ENCODE results near the gene LACRT. TPM values are rescaled to one million over a fixed set of nuclear protein-coding genes. Genes with fewer than 3 reads are reported as not detected.
"Not testable (repeated sequence)": the region's sequence is repeated elsewhere in the genome, so short reads cannot be mapped to it uniquely, and the experiment has no call there.

The LACRT gene
- total and polyA plus RNA-seq, 2 of the 4 experiments (the other 2 are of a cell fraction) = not detected

DNA sequence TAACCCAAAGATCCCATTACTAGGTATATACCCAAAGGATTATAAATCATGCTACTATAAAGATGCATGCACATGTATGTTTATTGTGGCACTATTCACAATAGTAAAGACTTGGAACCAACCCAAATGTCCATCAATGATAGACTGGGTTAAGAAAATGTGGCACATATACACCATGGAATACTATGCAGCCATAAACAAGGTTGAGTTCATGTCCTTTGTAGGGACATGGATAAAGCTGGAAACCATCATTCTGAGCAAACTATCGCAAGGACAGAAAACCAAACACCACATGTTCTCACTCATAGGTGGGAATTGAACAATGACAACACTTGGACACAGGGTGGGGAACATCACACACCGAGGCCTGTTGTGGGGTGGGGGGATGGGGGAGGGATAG is 4.4 kb upstream of the LACRT start:
- H2BK20ac ChIP-seq (ENCODE audit: low read depth, low read length); H3K36me3 ChIP-seq (ENCODE audit: control insufficient read depth, insufficient read depth, low read length); H2AK5ac ChIP-seq (ENCODE audit: low read depth, low read length); H3K27ac ChIP-seq (ENCODE audit: insufficient read depth, low read length); H3K4ac ChIP-seq (ENCODE audit: low read depth, low read length); H3K9ac ChIP-seq (ENCODE audit: low read depth, low read length); H3K56ac ChIP-seq (ENCODE audit: extremely low read depth, insufficient read depth, low read length); H3K4me3 ChIP-seq (ENCODE audit: insufficient read depth, low read depth, low read length); H3K18ac ChIP-seq (ENCODE audit: low read depth, low read length); H4K5ac ChIP-seq (ENCODE audit: low read depth, low read length); BruUV-seq (replicated peaks); H3K14ac ChIP-seq (replicated peaks; ENCODE audit: low read depth, low read length); ATAC-seq (ENCODE audit: low read depth); H3K9me1 ChIP-seq (ENCODE audit: insufficient read depth, low read length); H2AFZ ChIP-seq (replicated peaks; ENCODE audit: low read length, poor library complexity); dilution Hi-C loops (cut with HindIII; ENCODE audit: low sequenced_read_pairs, unreplicated experiment); H4K8ac ChIP-seq (ENCODE audit: low read depth in 2 of 2, low read length in 2 of 2); in situ Hi-C loops (cut with MboI; ENCODE audit: low sequenced_read_pairs); H2BK15ac ChIP-seq (ENCODE audit: low read depth, low read length); H2BK120ac ChIP-seq (ENCODE audit: low read depth, low read length); H4K20me1 ChIP-seq (ENCODE audit: insufficient read depth, low read length); H3K4me2 ChIP-seq (ENCODE audit: low read depth, low read length); H3K27me3 ChIP-seq (ENCODE audit: control insufficient read depth, insufficient read depth, low read length); H3K9me3 ChIP-seq (ENCODE audit: control insufficient read depth, insufficient read depth, low read length); H3K79me1 ChIP-seq (ENCODE audit: low read depth in 1 of 2, low read length in 2 of 2); intact Hi-C loops (cut with micrococcal nuclease); H4K91ac ChIP-seq (ENCODE audit: insufficient read depth, low read depth, low read length); H3K23ac ChIP-seq (ENCODE audit: low read depth, low read length); POLR2A ChIA-PET (ENCODE audit: unreplicated experiment); H2AK9ac ChIP-seq (replicated peaks; ENCODE audit: low read depth, low read length, poor library complexity); DNase-seq; H3K4me1 ChIP-seq (ENCODE audit: control insufficient read depth, insufficient read depth, low read length); CTCF ChIA-PET; H2BK5ac ChIP-seq (ENCODE audit: low read depth, low read length, poor library complexity, severe bottlenecking): not testable (repeated sequence)
- WGBS, 2 experiments (ENCODE audit: extremely low coverage in 2 of 2, insufficient read length in 1 of 2) = no CpG with 5 or more reads among the region's 2 CpGs
